SU-DHL-6 (cell line): Measurements from ENCODE around the gene ELOVL6.

Source experiments
- H2AFZ ChIP-seq: fragments of 200-600 bp; sonication (generic); 2 replicates; pipeline ENCODE4 v1.6.1; 2014; ENCODE audit warnings: low read depth, mild to moderate bottlenecking, moderate library complexity, mixed read lengths, antibody characterized with exemption, low read length; ENCODE audit not compliant: severe bottlenecking
- H3F3A ChIP-seq: fragments of 200-600 bp; shearing (Covaris generic); 2 replicates; pipeline ENCODE4 v1.6.0; 2016; ENCODE audit warnings: antibody characterized with exemption, mild to moderate bottlenecking; ENCODE audit not compliant: insufficient read depth
- H3K27ac ChIP-seq: fragments of 200-600 bp; sonication (generic); 2 replicates; pipeline ENCODE4 v1.5.1; 2016; ENCODE audit warnings: low read depth, mild to moderate bottlenecking, low read length, moderate library complexity, mixed read lengths
- H3K27me3 ChIP-seq: fragments of 200-600 bp; sonication (generic), shearing (Covaris generic); 2 replicates; pipeline ENCODE4 v1.6.0; 2014; ENCODE audit warnings: mild to moderate bottlenecking, low read length
- H3K36me3 ChIP-seq: fragments of 200-600 bp; sonication (generic); 2 replicates; pipeline ENCODE4 v1.6.1; 2014; ENCODE audit warnings: mild to moderate bottlenecking, low read length, mixed read lengths
- H3K4me2 ChIP-seq: fragments of 300-600, 200-600 bp; shearing (Covaris generic), sonication (generic); 2 replicates; pipeline ENCODE4 v1.6.0; 2014; ENCODE audit warnings: low read length, low read depth, mild to moderate bottlenecking; ENCODE audit not compliant: poor library complexity, severe bottlenecking
- H3K4me3 ChIP-seq: fragments of 200-600 bp; sonication (generic); 2 replicates; pipeline ENCODE4 v1.5.1; 2014; ENCODE audit warnings: antibody characterized with exemption, low read length, mild to moderate bottlenecking, mixed read lengths; ENCODE audit not compliant: insufficient read depth, poor library complexity, severe bottlenecking
- H3K79me2 ChIP-seq: fragments of 200-600 bp; sonication (generic); 2 replicates; pipeline ENCODE4 v1.6.1; 2014; ENCODE audit warnings: mild to moderate bottlenecking, low read length, moderate library complexity; ENCODE audit not compliant: insufficient read depth
- H3K9ac ChIP-seq: fragments of 200-600 bp; sonication (generic); 2 replicates; pipeline ENCODE4 v1.7.0; 2014; ENCODE audit warnings: mild to moderate bottlenecking, low read length
- H3K9me2 ChIP-seq: fragments of 200-600 bp; sonication (generic); replicated peaks from 2 replicates; pipeline ENCODE4 v1.6.1; 2014; ENCODE audit warnings: low read length; ENCODE audit not compliant: insufficient read depth
- H3K9me3 ChIP-seq: fragments of 200-600 bp; sonication (generic); 2 replicates; pipeline ENCODE4 v1.6.1; 2014; ENCODE audit warnings: low read length, mixed read lengths; ENCODE audit not compliant: insufficient read depth
- H4K20me1 ChIP-seq: fragments of 200-600 bp; sonication (generic); 2 replicates; pipeline ENCODE4 v1.6.1; 2014; ENCODE audit warnings: low read depth, mild to moderate bottlenecking, antibody characterized with exemption, low read length, moderate library complexity, mixed read lengths
- EZH2phosphoT487 ChIP-seq: fragments of 200-600 bp; sonication (generic), shearing (Covaris generic); conservative IDR thresholded peaks from 2 replicates; pipeline ENCODE4 v1.6.1; 2018; ENCODE audit warnings: mild to moderate bottlenecking, antibody characterized with exemption, low read length, moderate library complexity, mixed read lengths
- TF ChIP-seq, protein P1 (sequence below): fragments of 200-600 bp; sonication (generic); IDR thresholded peaks from one replicate; pipeline ENCODE4 v1.5.1; 2017; ENCODE audit warnings: antibody characterized with exemption, mild to moderate bottlenecking, low read length, moderate library complexity; ENCODE audit not compliant: insufficient read depth, poor library complexity, severe bottlenecking

The ELOVL6 gene

GRCh38 chr4:110059556-110060191 lies 138.7 kb downstream of the ELOVL6 start:
- Histone ChIP-seq H3K27ac (no peak overlapping the region), H3K4me2 (no peak overlapping the region), H4K20me1 (no peaks in the 10 kb centered on the region)

DNA sequence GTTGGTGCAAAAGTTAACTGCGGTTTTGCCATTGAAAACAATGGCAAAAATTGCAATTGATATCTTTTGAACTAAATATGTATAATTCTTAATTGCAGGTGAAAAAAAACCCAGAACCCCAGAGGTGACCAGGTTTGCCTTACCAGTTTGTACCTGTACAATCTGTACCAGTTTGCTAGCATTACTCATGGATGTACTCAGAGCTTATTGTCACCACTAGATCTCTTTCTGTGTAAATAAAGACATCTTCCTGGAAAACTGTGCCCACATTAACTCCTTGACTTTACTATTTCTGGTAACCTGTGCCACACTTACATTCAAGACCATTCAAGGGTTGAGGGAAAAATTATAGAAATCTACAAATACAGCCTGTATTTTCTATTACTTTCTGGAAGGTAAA lies 139.7 kb downstream of the ELOVL6 start:
- no peaks in the 10 kb centered on the region for H3K9me3 ChIP-seq
- no peaks in the 10 kb centered on the region for H3K79me2 ChIP-seq
- no peak for TF ChIP-seq EZH2phosphoT487
- TF ChIP-seq, protein P1, sequence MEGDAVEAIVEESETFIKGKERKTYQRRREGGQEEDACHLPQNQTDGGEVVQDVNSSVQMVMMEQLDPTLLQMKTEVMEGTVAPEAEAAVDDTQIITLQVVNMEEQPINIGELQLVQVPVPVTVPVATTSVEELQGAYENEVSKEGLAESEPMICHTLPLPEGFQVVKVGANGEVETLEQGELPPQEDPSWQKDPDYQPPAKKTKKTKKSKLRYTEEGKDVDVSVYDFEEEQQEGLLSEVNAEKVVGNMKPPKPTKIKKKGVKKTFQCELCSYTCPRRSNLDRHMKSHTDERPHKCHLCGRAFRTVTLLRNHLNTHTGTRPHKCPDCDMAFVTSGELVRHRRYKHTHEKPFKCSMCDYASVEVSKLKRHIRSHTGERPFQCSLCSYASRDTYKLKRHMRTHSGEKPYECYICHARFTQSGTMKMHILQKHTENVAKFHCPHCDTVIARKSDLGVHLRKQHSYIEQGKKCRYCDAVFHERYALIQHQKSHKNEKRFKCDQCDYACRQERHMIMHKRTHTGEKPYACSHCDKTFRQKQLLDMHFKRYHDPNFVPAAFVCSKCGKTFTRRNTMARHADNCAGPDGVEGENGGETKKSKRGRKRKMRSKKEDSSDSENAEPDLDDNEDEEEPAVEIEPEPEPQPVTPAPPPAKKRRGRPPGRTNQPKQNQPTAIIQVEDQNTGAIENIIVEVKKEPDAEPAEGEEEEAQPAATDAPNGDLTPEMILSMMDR, result no peak
- H3K27ac ChIP-seq, result no peak overlapping the region
- no peaks in the 10 kb centered on the region for H4K20me1 ChIP-seq
- no peak overlapping the region for H3K4me2 ChIP-seq
- H3K4me3 ChIP-seq, result no peak overlapping the region
- no peaks in the 10 kb centered on the region for H3K9me2 ChIP-seq
- no peak overlapping the region for H3K9ac ChIP-seq
- H3F3A ChIP-seq, result no peaks in the 10 kb centered on the region
- H3K27me3 ChIP-seq, result no peaks in the 10 kb centered on the region
- no peak overlapping the region for H2AFZ ChIP-seq
- no peaks in the 10 kb centered on the region for H3K36me3 ChIP-seq

More at GRCh38 chr4:110059556-110060191, 138.7 kb downstream of the ELOVL6 start:
- H3K36me3 ChIP-seq, result no peaks in the 10 kb centered on the region
- no peak overlapping the region for H2AFZ ChIP-seq
- H3K4me3 ChIP-seq, result no peak overlapping the region
- H3K9me2 ChIP-seq, result no peaks in the 10 kb centered on the region
- TF ChIP-seq, protein P1, result no peak
- TF ChIP-seq EZH2phosphoT487, result no peak
- no peak overlapping the region for H3K9ac ChIP-seq
- no peaks in the 10 kb centered on the region for H3K9me3 ChIP-seq
- H3F3A ChIP-seq, result no peaks in the 10 kb centered on the region
- H3K79me2 ChIP-seq, result no peaks in the 10 kb centered on the region
- H3K27me3 ChIP-seq, result no peaks in the 10 kb centered on the region

- H3K27ac ChIP-seq, result no peak overlapping the region
- no peak overlapping the region for H3K9ac ChIP-seq
- no peaks in the 10 kb centered on the region for H3K9me3 ChIP-seq
- H3K79me2 ChIP-seq, result no peaks in the 10 kb centered on the region
- H3K4me2 ChIP-seq, result no peak overlapping the region
- no peak overlapping the region for H3K4me3 ChIP-seq
- no peaks in the 10 kb centered on the region for H3K36me3 ChIP-seq
- H3K9me2 ChIP-seq, result no peaks in the 10 kb centered on the region
- no peak overlapping the region for H2AFZ ChIP-seq
- H3F3A ChIP-seq, result no peaks in the 10 kb centered on the region
- TF ChIP-seq EZH2phosphoT487, result no peak
- TF ChIP-seq, protein P1, result no peak
- no peaks in the 10 kb centered on the region for H4K20me1 ChIP-seq
- no peaks in the 10 kb centered on the region for H3K27me3 ChIP-seq
Observed at GRCh38 chr4:110055158-110055768, 143.2 kb downstream of the ELOVL6 start.
